ENCODE measurements around the gene MCF2L2.

Gene MCF2L2

DNA sequence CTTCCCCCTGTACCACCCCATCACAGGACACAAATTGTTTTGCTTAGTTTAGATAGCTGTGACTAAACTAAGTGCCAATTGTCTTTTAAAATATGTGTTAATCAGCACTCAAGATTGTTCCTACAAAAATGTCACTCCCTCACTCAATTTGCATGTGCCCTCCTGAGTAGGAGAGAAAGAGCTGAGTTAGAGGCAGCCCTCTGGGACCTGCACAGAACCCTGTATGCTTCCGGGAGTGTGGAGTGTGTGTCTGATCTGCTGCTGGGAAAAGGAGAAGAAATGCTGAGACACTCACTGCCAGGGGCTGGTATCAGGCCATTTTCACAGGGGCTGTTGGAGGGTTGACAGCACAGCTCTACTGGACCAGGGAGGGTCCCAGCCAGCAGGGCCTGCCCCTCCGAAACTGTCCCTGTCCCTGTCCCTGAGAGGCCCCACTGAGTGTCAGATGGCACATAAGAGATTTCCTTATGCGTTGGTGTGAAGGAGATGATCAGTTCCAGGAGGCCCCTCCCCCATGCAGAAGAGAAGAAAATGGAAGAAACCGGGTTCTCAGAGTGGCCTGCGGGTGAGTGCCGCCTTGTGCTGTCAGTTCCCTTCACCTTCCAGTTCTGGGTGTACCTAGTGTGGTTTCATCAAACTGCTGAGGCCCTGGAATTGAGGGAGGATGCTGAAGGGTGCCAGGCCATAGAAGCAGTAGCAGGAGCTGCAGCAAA is 179.3 kb downstream of the MCF2L2 start:
- TF ChIP-seq, protein P1, sequence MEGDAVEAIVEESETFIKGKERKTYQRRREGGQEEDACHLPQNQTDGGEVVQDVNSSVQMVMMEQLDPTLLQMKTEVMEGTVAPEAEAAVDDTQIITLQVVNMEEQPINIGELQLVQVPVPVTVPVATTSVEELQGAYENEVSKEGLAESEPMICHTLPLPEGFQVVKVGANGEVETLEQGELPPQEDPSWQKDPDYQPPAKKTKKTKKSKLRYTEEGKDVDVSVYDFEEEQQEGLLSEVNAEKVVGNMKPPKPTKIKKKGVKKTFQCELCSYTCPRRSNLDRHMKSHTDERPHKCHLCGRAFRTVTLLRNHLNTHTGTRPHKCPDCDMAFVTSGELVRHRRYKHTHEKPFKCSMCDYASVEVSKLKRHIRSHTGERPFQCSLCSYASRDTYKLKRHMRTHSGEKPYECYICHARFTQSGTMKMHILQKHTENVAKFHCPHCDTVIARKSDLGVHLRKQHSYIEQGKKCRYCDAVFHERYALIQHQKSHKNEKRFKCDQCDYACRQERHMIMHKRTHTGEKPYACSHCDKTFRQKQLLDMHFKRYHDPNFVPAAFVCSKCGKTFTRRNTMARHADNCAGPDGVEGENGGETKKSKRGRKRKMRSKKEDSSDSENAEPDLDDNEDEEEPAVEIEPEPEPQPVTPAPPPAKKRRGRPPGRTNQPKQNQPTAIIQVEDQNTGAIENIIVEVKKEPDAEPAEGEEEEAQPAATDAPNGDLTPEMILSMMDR (IDR thresholded peaks at IDR 0.05; ENCODE audit: extremely low read depth, insufficient read depth, missing control alignments): no peak
- in situ Hi-C loops (cut with MboI; ENCODE audit: low pct_unique_long_range_greater_than_20kb, low sequenced_read_pairs, unreplicated experiment): no loop called here
- no peak for DNase-seq (ENCODE audit: low spot score)

DNA sequence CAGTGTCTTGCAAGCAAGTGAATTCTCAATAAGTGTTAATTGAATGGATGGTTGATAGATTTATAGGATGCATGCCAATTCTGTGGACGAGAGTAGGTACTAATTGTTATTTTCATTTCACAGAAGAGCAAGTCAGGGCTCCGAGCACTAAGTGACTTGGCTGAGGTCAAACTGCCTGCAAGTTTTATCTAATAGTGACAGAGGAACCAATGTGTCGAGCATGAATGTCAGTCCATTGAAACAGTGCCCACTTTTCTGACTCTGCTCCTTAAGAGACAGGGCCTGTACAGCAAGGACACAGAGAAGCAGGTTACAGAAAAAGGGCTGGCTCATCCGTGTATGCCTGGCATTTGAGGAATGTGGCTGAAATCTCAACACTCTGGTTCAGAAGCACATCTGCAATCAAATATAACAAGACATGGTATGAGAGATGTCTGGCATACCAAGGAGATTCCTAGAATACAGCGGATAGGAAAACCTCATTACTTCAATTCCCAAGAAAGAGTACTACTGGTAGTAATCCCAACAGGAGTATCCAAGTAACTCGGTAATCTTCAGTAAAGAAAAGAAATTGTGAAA is 181.3 kb downstream of the MCF2L2 start:
- no peak for DNase-seq (ENCODE audit: low spot score)
- in situ Hi-C loops (cut with MboI; ENCODE audit: low pct_unique_long_range_greater_than_20kb, low sequenced_read_pairs, unreplicated experiment): no loop called here
- TF ChIP-seq, protein P1 (IDR thresholded peaks at IDR 0.05; ENCODE audit: extremely low read depth, insufficient read depth, missing control alignments): no peak

DNA sequence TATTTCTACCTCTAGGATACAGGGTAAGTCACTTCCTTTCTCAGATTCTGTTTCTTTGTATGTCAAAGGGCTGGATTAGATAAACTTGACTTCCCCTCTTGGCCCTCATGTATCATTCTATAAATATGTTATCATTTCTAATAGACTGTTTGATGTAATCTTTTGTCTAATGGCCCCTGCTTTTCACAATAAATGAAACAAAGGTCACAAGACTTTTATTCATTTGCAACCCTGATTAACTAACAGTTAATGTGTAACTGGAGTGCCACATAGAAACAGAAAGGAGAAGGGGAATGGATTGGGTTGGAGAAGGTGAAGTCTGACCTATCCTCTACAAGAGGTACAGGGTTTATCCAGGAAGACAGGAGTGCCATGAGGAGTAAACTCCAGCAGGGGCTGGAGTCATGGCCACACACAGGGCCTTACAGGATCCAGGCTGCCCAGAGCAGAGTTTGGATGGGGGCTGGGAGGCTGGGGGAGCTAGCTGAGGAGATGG is 183.4 kb downstream of the MCF2L2 start:
- in situ Hi-C loops (cut with MboI; ENCODE audit: low pct_unique_long_range_greater_than_20kb, low sequenced_read_pairs, unreplicated experiment): no loop called here
- TF ChIP-seq, protein P1 (IDR thresholded peaks at IDR 0.05; ENCODE audit: extremely low read depth, insufficient read depth, missing control alignments): no peak
- DNase-seq (ENCODE audit: low spot score): no peak

DNA sequence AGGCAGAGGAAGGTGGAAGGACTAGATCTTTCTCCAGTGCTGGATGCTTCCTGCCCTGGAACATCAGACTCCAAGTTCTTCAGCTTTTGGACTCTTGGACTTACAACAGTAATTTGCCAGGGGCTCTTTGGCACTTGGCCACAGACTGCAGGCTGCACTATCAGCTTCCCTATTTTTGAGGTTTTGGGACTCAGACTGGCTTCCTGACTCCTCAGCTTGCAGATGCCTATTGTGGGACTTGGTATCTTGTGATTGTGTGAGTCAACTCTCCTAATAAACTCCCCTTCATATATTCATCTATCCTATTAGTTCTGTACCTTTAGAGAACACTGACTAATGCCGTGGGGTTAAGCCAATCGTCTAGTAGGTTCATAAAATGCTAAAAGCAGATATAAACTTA is 184.2 kb downstream of the MCF2L2 start:
- in situ Hi-C loops (cut with MboI; ENCODE audit: low pct_unique_long_range_greater_than_20kb, low sequenced_read_pairs, unreplicated experiment): no loop called here
- DNase-seq (ENCODE audit: low spot score): no peak
- TF ChIP-seq, protein P1 (IDR thresholded peaks at IDR 0.05; ENCODE audit: extremely low read depth, insufficient read depth, missing control alignments): no peak

DNA sequence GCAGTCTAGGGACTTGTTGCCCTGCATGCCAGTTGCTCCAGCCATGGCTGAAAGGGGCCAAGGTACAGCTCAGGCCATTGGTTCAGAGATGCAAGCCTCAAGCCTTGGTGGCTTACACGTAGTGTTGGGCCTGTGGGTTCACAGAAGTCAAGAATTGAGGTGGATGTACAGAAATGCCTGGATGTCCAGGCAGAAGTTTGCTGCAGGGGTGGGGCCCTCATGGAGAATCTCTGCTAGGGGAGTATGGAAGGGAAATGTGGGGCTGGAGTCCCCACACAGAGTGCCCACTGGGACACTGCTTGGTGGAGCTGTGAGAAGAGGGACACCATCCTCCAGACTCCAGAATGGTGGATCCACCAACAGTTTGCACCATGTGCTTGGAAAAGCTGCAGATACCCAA is 186.0 kb downstream of the MCF2L2 start:
- TF ChIP-seq, protein P1 (IDR thresholded peaks at IDR 0.05; ENCODE audit: extremely low read depth, insufficient read depth, missing control alignments): no peak
- no peak for DNase-seq (ENCODE audit: low spot score)
- in situ Hi-C loops (cut with MboI; ENCODE audit: low pct_unique_long_range_greater_than_20kb, low sequenced_read_pairs, unreplicated experiment): no loop called here

DNA sequence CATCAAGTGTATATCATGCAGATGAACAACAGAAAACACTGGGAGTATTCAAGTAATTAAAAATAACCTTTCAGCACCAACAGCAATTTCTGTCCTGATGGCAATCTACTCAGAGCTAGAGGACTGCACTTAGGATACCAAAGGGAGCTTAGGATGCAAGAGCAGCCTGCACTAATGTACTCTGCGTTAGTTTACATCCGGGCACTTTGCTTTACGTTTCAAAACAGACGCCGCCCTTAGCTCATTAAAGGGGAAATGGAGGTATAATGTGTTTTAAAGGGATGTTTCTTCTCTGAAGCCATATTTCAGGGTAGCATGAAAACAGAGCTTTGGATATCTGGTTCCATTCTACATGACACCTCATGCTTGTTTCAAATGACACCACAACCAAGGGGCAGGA is 189.4 kb downstream of the MCF2L2 start:
- DNase-seq (ENCODE audit: low spot score): no peak
- TF ChIP-seq, protein P1 (IDR thresholded peaks at IDR 0.05; ENCODE audit: extremely low read depth, insufficient read depth, missing control alignments): no peak
- in situ Hi-C loops (cut with MboI; ENCODE audit: low pct_unique_long_range_greater_than_20kb, low sequenced_read_pairs, unreplicated experiment): no loop called here
